SHP77 treated with DMSO at 0.1 percent for 48 hours (cell line): ENCODE measurements around the gene SLC16A5.
"Not testable (repeated sequence)": the region's sequence is repeated elsewhere in the genome, so short reads cannot be mapped to it uniquely, and the experiment has no call there.

Experiments used
- DNase-seq: peaks from one replicate; lab custom pipeline; 2025; lab: John Stamatoyannopoulos, UW

SLC16A5 gene

GRCh38 chr17:75087558-75088453 is at the start of gene SLC16A5:
SLC16A5 (plus strand) TSS chr17:75087954; CDS start chr17:75093637, 5,683 bp downstream.
- DNase-seq, result no peak

GRCh38 chr17:75039238-75039637 is 48.5 kb upstream of the SLC16A5 start:
- DNase-seq, result no peak

GRCh38 chr17:75041656-75042280 is 46.0 kb upstream of the SLC16A5 start:
- DNase-seq, result no peak

GRCh38 chr17:75043789-75044188 is 44.0 kb upstream of the SLC16A5 start:
- DNase-seq, result not testable (repeated sequence)

- no peak for DNase-seq
Measured at GRCh38 chr17:75044716-75045115, 43.0 kb upstream of the SLC16A5 start.

- not testable (repeated sequence) for DNase-seq
Measured at GRCh38 chr17:75045946-75046406, 41.8 kb upstream of the SLC16A5 start.

- peak; percentile 98 for DNase-seq
Measured at GRCh38 chr17:75046407-75047289, 41.1 kb upstream of the SLC16A5 start, which contains the start of the genes ATP5PD and KCTD2. ATP5PD (minus strand) TSS chr17:75046969; CDS start chr17:75042650, 4,319 bp downstream. KCTD2 (plus strand) TSS chr17:75047225; CDS start chr17:75047251, 26 bp downstream.

- no peak for DNase-seq
Measured at GRCh38 chr17:75047398-75048098, 40.2 kb upstream of the SLC16A5 start.

GRCh38 chr17:75048249-75048878 is 39.4 kb upstream of the SLC16A5 start:
- DNase-seq, result no peak

- DNase-seq, result no peak
Measured at GRCh38 chr17:75049057-75049456, 38.7 kb upstream of the SLC16A5 start.

GRCh38 chr17:75049706-75050105 is 38.0 kb upstream of the SLC16A5 start:
- no peak for DNase-seq

GRCh38 chr17:75051941-75052340 is 35.8 kb upstream of the SLC16A5 start:
- no peak for DNase-seq

GRCh38 chr17:75059369-75060345 is 28.1 kb upstream of the SLC16A5 start:
- DNase-seq, result peak; percentile 22

GRCh38 chr17:75060434-75061054 is 27.2 kb upstream of the SLC16A5 start:
- no peak for DNase-seq

GRCh38 chr17:75061055-75061438 is 26.7 kb upstream of the SLC16A5 start:
- no peak for DNase-seq

- DNase-seq, result no peak
Measured at GRCh38 chr17:75061618-75062017, 26.1 kb upstream of the SLC16A5 start.

- DNase-seq, result no peak
Measured at GRCh38 chr17:75063201-75063600, 24.6 kb upstream of the SLC16A5 start.

GRCh38 chr17:75063626-75064025 is 24.1 kb upstream of the SLC16A5 start:
- no peak for DNase-seq

GRCh38 chr17:75064040-75064439 is 23.7 kb upstream of the SLC16A5 start:
- no peak for DNase-seq
